Measurements from ENCODE around the gene CNOT2.
"Not testable (repeated sequence)": the region's sequence is repeated elsewhere in the genome, so short reads cannot be mapped to it uniquely, and the experiment has no call there.

The CNOT2 gene

GRCh38 chr12:70252832-70253231, 9.6 kb downstream of the CNOT2 start:
- no peak for DNase-seq (ENCODE audit: low spot score)

GRCh38 chr12:70254225-70254624, 11.0 kb downstream of the CNOT2 start:
- no peak for DNase-seq (ENCODE audit: low spot score)

- no peak for DNase-seq (ENCODE audit: low spot score)
Measured at GRCh38 chr12:70254846-70255245, 11.6 kb downstream of the CNOT2 start.

- DNase-seq (ENCODE audit: low spot score), result no peak
Measured at GRCh38 chr12:70255311-70255710, 12.1 kb downstream of the CNOT2 start.

GRCh38 chr12:70258605-70259403, 15.6 kb downstream of the CNOT2 start:
- no peak for DNase-seq (ENCODE audit: low spot score)

GRCh38 chr12:70260646-70261045, 17.4 kb downstream of the CNOT2 start:
- no peak for DNase-seq (ENCODE audit: low spot score)

- DNase-seq (ENCODE audit: low spot score), result no peak
Measured at GRCh38 chr12:70264067-70264867, 21.0 kb downstream of the CNOT2 start.

GRCh38 chr12:70265132-70265531, 21.9 kb downstream of the CNOT2 start:
- no peak for DNase-seq (ENCODE audit: low spot score)

- DNase-seq (ENCODE audit: low spot score), result no peak
Measured at GRCh38 chr12:70267550-70267949, 24.3 kb downstream of the CNOT2 start.

GRCh38 chr12:70268972-70269371, 25.7 kb downstream of the CNOT2 start:
- no peak for DNase-seq (ENCODE audit: low spot score)

- DNase-seq (ENCODE audit: low spot score), result no peak
Measured at GRCh38 chr12:70270108-70270507, 26.9 kb downstream of the CNOT2 start.

GRCh38 chr12:70271025-70271424, 27.8 kb downstream of the CNOT2 start:
- DNase-seq (ENCODE audit: low spot score), result no peak

GRCh38 chr12:70272510-70272909, 29.3 kb downstream of the CNOT2 start:
- DNase-seq (ENCODE audit: low spot score), result no peak

GRCh38 chr12:70275045-70275444, 31.8 kb downstream of the CNOT2 start:
- no peak for DNase-seq (ENCODE audit: low spot score)

- DNase-seq (ENCODE audit: low spot score), result no peak
Measured at GRCh38 chr12:70277973-70278372, 34.7 kb downstream of the CNOT2 start.

GRCh38 chr12:70278945-70279344, 35.7 kb downstream of the CNOT2 start:
- no peak for DNase-seq (ENCODE audit: low spot score)

GRCh38 chr12:70283232-70283631, 40.0 kb downstream of the CNOT2 start:
- DNase-seq (ENCODE audit: low spot score), result no peak

- DNase-seq (ENCODE audit: low spot score), result no peak
Measured at GRCh38 chr12:70288817-70289216, 45.6 kb downstream of the CNOT2 start.

GRCh38 chr12:70290116-70290515, 46.9 kb downstream of the CNOT2 start:
- DNase-seq (ENCODE audit: low spot score), result no peak

- no peak for DNase-seq (ENCODE audit: low spot score)
Measured at GRCh38 chr12:70292017-70292776, 49.0 kb downstream of the CNOT2 start.

GRCh38 chr12:70304684-70305555, 61.7 kb downstream of the CNOT2 start:
- DNase-seq (ENCODE audit: low spot score), result not testable (repeated sequence)

GRCh38 chr12:70305794-70306193, 62.6 kb downstream of the CNOT2 start:
- DNase-seq (ENCODE audit: low spot score), result no peak

Data from iPS-NIHi11 (cell line).